UCSD-AML1 (cell line): ENCODE measurements around the gene NFATC1.
A peak's percentile ranks its signal among the peaks of the same experiment; 100 is the strongest.

Source experiments
- DNase-seq: peaks from one replicate; lab custom pipeline; 2025; ENCODE audit not compliant: unreplicated experiment; lab: John Stamatoyannopoulos, UW

The NFATC1 gene

GRCh38 chr18:79388043-79388442 is 7.7 kb upstream of the NFATC1 start:
- DNase-seq, result no peak

GRCh38 chr18:79389689-79390088 is 6.0 kb upstream of the NFATC1 start:
- no peak for DNase-seq

GRCh38 chr18:79392226-79392625 is 3.5 kb upstream of the NFATC1 start:
- no peak for DNase-seq

- no peak for DNase-seq
These were observed 2.5 kb upstream of the NFATC1 start for GRCh38 chr18:79393181-79393634.

GRCh38 chr18:79393635-79394533 is 1.8 kb upstream of the NFATC1 start:
- peak; percentile 62 for DNase-seq

- DNase-seq, result no peak
These were observed 1.0 kb upstream of the NFATC1 start for GRCh38 chr18:79394534-79395307.

GRCh38 chr18:79395308-79395640 is 456 bp upstream of the NFATC1 start:
- DNase-seq, result no peak

- DNase-seq, result peak; percentile 60
These were observed 909 bp downstream of the NFATC1 start for GRCh38 chr18:79396431-79397246.

GRCh38 chr18:79397247-79397829 is 1.6 kb downstream of the NFATC1 start:
- DNase-seq, result no peak

GRCh38 chr18:79397830-79398761 is 2.4 kb downstream of the NFATC1 start:
- DNase-seq, result no peak

- no peak for DNase-seq
These were observed 3.7 kb downstream of the NFATC1 start for GRCh38 chr18:79399275-79400081.

- DNase-seq, result peak; percentile 56
These were observed 4.4 kb downstream of the NFATC1 start for GRCh38 chr18:79400091-79400590.

- no peak for DNase-seq
These were observed 5.1 kb downstream of the NFATC1 start for GRCh38 chr18:79400591-79401381.

- no peak for DNase-seq
These were observed 5.9 kb downstream of the NFATC1 start for GRCh38 chr18:79401494-79402208.

- DNase-seq, result no peak
These were observed 6.5 kb downstream of the NFATC1 start for GRCh38 chr18:79402209-79402576.

- peak; percentile 60 for DNase-seq
These were observed 7.4 kb downstream of the NFATC1 start for GRCh38 chr18:79402977-79403722.
